GM19455 (cell line): ENCODE results near the gene AMOTL2.

Source experiments
- ATAC-seq: cut with Tn5 transposase; IDR thresholded peaks from one replicate; pipeline ENCODE4 v1.9.1; 2021; ENCODE audit not compliant: unreplicated experiment

Gene AMOTL2

GRCh38 chr3:134336587-134336986, 37.7 kb downstream of the AMOTL2 start:
- ATAC-seq, result no peak

- no peak for ATAC-seq
Measured at GRCh38 chr3:134334901-134335280, 39.4 kb downstream of the AMOTL2 start.

GRCh38 chr3:134334231-134334900, 39.9 kb downstream of the AMOTL2 start:
- ATAC-seq, result no peak

- ATAC-seq, result no peak
Measured at GRCh38 chr3:134333522-134334181, 40.6 kb downstream of the AMOTL2 start.

- ATAC-seq, result no peak
Measured at GRCh38 chr3:134332344-134332743, 41.9 kb downstream of the AMOTL2 start.

GRCh38 chr3:134331811-134332199, 42.4 kb downstream of the AMOTL2 start:
- no peak for ATAC-seq

- ATAC-seq, result no peak
Measured at GRCh38 chr3:134330883-134331810, 43.1 kb downstream of the AMOTL2 start.

- no peak for ATAC-seq
Measured at GRCh38 chr3:134328846-134329245, 45.4 kb downstream of the AMOTL2 start.

GRCh38 chr3:134328147-134328591, 46.1 kb downstream of the AMOTL2 start:
- ATAC-seq, result no peak

- ATAC-seq, result no peak
Measured at GRCh38 chr3:134327594-134327975, 46.7 kb downstream of the AMOTL2 start.

- no peak for ATAC-seq
Measured at GRCh38 chr3:134326760-134327593, 47.3 kb downstream of the AMOTL2 start.

- ATAC-seq, result no peak
Measured at GRCh38 chr3:134326126-134326525, 48.1 kb downstream of the AMOTL2 start.

- ATAC-seq, result no peak
Measured at GRCh38 chr3:134325706-134326105, 48.5 kb downstream of the AMOTL2 start.

GRCh38 chr3:134325061-134325705, 49.1 kb downstream of the AMOTL2 start:
- ATAC-seq, result no peak

- no peak for ATAC-seq
Measured at GRCh38 chr3:134323966-134324962, 50.0 kb downstream of the AMOTL2 start.

GRCh38 chr3:134322286-134322685, 52.0 kb downstream of the AMOTL2 start:
- no peak for ATAC-seq

- no peak for ATAC-seq
Measured at GRCh38 chr3:134320749-134321148, 53.5 kb downstream of the AMOTL2 start.

- no peak for ATAC-seq
Measured at GRCh38 chr3:134319931-134320330, 54.3 kb downstream of the AMOTL2 start.

- ATAC-seq, result no peak
Measured at GRCh38 chr3:134318166-134318565, 56.1 kb downstream of the AMOTL2 start.
